ENCODE results near the gene ATP6V1C2.

ATP6V1C2 gene

GRCh38 chr2:10722252-10722825, 909 bp downstream of the ATP6V1C2 start:
- DNase-seq (ENCODE audit: low read depth) = no peak
- TF ChIP-seq, protein P1, sequence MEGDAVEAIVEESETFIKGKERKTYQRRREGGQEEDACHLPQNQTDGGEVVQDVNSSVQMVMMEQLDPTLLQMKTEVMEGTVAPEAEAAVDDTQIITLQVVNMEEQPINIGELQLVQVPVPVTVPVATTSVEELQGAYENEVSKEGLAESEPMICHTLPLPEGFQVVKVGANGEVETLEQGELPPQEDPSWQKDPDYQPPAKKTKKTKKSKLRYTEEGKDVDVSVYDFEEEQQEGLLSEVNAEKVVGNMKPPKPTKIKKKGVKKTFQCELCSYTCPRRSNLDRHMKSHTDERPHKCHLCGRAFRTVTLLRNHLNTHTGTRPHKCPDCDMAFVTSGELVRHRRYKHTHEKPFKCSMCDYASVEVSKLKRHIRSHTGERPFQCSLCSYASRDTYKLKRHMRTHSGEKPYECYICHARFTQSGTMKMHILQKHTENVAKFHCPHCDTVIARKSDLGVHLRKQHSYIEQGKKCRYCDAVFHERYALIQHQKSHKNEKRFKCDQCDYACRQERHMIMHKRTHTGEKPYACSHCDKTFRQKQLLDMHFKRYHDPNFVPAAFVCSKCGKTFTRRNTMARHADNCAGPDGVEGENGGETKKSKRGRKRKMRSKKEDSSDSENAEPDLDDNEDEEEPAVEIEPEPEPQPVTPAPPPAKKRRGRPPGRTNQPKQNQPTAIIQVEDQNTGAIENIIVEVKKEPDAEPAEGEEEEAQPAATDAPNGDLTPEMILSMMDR (IDR thresholded peaks at IDR 0.05; ENCODE audit: insufficient read depth, low read depth, low read length, missing control alignments) = no peak
- H3K4me3 ChIP-seq (ENCODE audit: low read depth, low read length) = no peak overlapping the region

- H3K4me3 ChIP-seq (ENCODE audit: low read depth, low read length) = no peak overlapping the region
- TF ChIP-seq, protein P1 (IDR thresholded peaks at IDR 0.05; ENCODE audit: insufficient read depth, low read depth, low read length, missing control alignments) = no peak
- no peak for DNase-seq (ENCODE audit: low read depth)
Measured at GRCh38 chr2:10732924-10733565, 11.6 kb downstream of the ATP6V1C2 start.

DNA sequence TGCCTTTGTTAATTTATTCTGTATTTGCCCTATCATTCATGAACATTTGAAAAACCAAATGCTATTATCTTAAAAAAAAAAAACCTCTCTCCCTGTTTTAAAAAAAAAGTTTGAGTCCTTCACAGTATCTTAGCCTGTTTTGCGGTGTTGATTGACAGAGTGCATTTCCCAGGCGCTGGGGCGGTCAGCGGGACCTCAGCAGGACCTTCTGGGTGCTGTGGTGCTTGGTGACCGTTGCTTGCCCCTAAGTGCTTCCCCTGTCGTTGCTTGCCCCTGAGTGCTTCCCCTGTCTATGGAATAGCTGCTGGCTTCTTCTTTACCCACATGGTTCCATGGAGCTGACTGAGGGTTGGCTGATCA, 12.1 kb downstream of the ATP6V1C2 start:
- DNase-seq (ENCODE audit: low read depth) = no peak

DNA sequence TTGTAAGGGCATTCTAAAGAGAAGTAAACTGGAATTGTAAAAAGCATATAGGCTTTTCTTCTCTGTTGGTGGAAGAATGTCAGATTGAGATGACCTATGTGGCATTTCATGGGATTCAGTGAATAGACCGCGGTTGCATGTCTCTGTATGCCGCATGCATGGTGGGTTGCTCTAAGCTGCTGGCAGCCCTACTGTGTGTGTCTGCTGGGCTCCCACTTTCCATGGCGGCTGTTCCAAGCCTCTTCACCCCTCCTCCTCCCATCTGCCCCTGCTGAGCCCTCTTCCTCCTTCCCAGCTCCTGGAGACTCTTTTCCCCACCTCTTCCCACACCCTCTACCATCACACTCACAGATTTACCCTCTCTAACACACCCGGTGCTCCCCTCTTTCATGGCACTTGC, 12.6 kb downstream of the ATP6V1C2 start:
- TF ChIP-seq, protein P1 (IDR thresholded peaks at IDR 0.05; ENCODE audit: insufficient read depth, low read depth, low read length, missing control alignments) = no peak
- no peak overlapping the region for H3K4me3 ChIP-seq (ENCODE audit: low read depth, low read length)
- no peak for DNase-seq (ENCODE audit: low read depth)

More for the DNA sequence above, 12.1 kb downstream of the ATP6V1C2 start:
- TF ChIP-seq, protein P1 (IDR thresholded peaks at IDR 0.05; ENCODE audit: insufficient read depth, low read depth, low read length, missing control alignments) = no peak
- no peak overlapping the region for H3K4me3 ChIP-seq (ENCODE audit: low read depth, low read length)

GRCh38 chr2:10738192-10738591, 16.8 kb downstream of the ATP6V1C2 start:
- no peak overlapping the region for H3K4me3 ChIP-seq (ENCODE audit: low read depth, low read length)
- DNase-seq (ENCODE audit: low read depth) = no peak
- TF ChIP-seq, protein P1 (IDR thresholded peaks at IDR 0.05; ENCODE audit: insufficient read depth, low read depth, low read length, missing control alignments) = no peak

GRCh38 chr2:10740226-10740625, 18.8 kb downstream of the ATP6V1C2 start:
- DNase-seq (ENCODE audit: low read depth) = no peak
- H3K4me3 ChIP-seq (ENCODE audit: low read depth, low read length) = no peak overlapping the region
- TF ChIP-seq, protein P1 (IDR thresholded peaks at IDR 0.05; ENCODE audit: insufficient read depth, low read depth, low read length, missing control alignments) = no peak

- no peak overlapping the region for H3K4me3 ChIP-seq (ENCODE audit: low read depth, low read length)
- no peak for DNase-seq (ENCODE audit: low read depth)
- TF ChIP-seq, protein P1 (IDR thresholded peaks at IDR 0.05; ENCODE audit: insufficient read depth, low read depth, low read length, missing control alignments) = no peak
Measured at GRCh38 chr2:10741139-10741538, 19.7 kb downstream of the ATP6V1C2 start.

Data from GM12865 (cell line).